Bronchial epithelial cell (primary cell): Measurements from ENCODE around the gene MYH3. TPM values are rescaled to one million over a fixed set of nuclear protein-coding genes. Genes with fewer than 3 reads are reported as not detected.

Experiments
- DNase-seq: peaks from one replicate; pipeline ENCODE4 v3.0.0-alpha.2; 2010; ENCODE audit warnings: low read depth
- FAIRE-seq: peaks from 2 replicates; lab custom pipeline; 2011; peaks lifted over from hg19 to GRCh38; lab: Jason Lieb, UNC
- H3K27me3 ChIP-seq: 2 replicates; pipeline ENCODE4 v1.5.1; 2011; ENCODE audit warnings: low read length; ENCODE audit not compliant: control insufficient read depth, insufficient read depth
- H3K36me3 ChIP-seq: 2 replicates; pipeline ENCODE4 v1.5.1; 2011; ENCODE audit warnings: low read length; ENCODE audit not compliant: control insufficient read depth, insufficient read depth
- H3K4me3 ChIP-seq: 2 replicates; pipeline ENCODE4 v1.5.1; 2011; ENCODE audit warnings: mild to moderate bottlenecking, low read depth, low read length, control low read depth
- CTCF ChIP-seq: IDR thresholded peaks from 2 replicates; pipeline ENCODE4 v1.5.1; 2011; ENCODE audit warnings: mild to moderate bottlenecking, moderate library complexity, low read length, control low read depth, inconsistent platforms; ENCODE audit not compliant: insufficient read depth, severe bottlenecking
- total RNA-seq: library from RNA; depleted of rRNA; stranded (reverse); fragments of >200 nt; gene quantifications from 2 replicates; pipeline ENCODE4 v1.2.1, GENCODE V29; 2014

The MYH3 gene
- total RNA-seq, 1 donor from 2014 or later, result 1.1 TPM

GRCh38 chr17:10661437-10661836 lies 4.3 kb upstream of the MYH3 start:
- Histone ChIP-seq H3K4me3 (no peak overlapping the region), H3K27me3 (no peaks in the 10 kb centered on the region), H3K36me3 (no peaks in the 10 kb centered on the region)
- FAIRE-seq (no peak), DNase-seq (no peak)
- no peak for TF ChIP-seq CTCF

GRCh38 chr17:10657879-10658278 lies 770 bp upstream of the MYH3 start:
- H3K27me3 ChIP-seq, result no peaks in the 10 kb centered on the region
- FAIRE-seq (no peak), DNase-seq (no peak)
- TF ChIP-seq CTCF, result no peak
- no peak overlapping the region for H3K4me3 ChIP-seq
- H3K36me3 ChIP-seq, result no peaks in the 10 kb centered on the region

GRCh38 chr17:10653987-10654386 lies 3.1 kb downstream of the MYH3 start:
- DNase-seq (no peak), FAIRE-seq (no peak)
- no peak for TF ChIP-seq CTCF

GRCh38 chr17:10652984-10653659 lies 4.0 kb downstream of the MYH3 start:
- DNase-seq, result no peak
- H3K4me3 ChIP-seq, result no peak overlapping the region
- no peak for FAIRE-seq
- H3K27me3 ChIP-seq, result no peaks in the 10 kb centered on the region
- no peaks in the 10 kb centered on the region for H3K36me3 ChIP-seq
- no peak for TF ChIP-seq CTCF

More at GRCh38 chr17:10653987-10654386, 3.1 kb downstream of the MYH3 start:
- Histone ChIP-seq H3K4me3 (no peak overlapping the region), H3K36me3 (no peaks in the 10 kb centered on the region), H3K27me3 (no peaks in the 10 kb centered on the region)

GRCh38 chr17:10651927-10652326 lies 5.2 kb downstream of the MYH3 start:
- FAIRE-seq, result no peak
- TF ChIP-seq CTCF, result no peak
- Histone ChIP-seq H3K4me3 (no peak overlapping the region), H3K27me3 (no peaks in the 10 kb centered on the region), H3K36me3 (no peaks in the 10 kb centered on the region)
- no peak for DNase-seq

- no peak for TF ChIP-seq CTCF
- Histone ChIP-seq H3K27me3 (no peaks in the 10 kb centered on the region), H3K36me3 (no peaks in the 10 kb centered on the region), H3K4me3 (no peak overlapping the region)
- FAIRE-seq (no peak), DNase-seq (no peak)
Observed at GRCh38 chr17:10649602-10650001, 7.5 kb downstream of the MYH3 start.
